ENCODE measurements around the gene GPR21.

GPR21 gene

DNA sequence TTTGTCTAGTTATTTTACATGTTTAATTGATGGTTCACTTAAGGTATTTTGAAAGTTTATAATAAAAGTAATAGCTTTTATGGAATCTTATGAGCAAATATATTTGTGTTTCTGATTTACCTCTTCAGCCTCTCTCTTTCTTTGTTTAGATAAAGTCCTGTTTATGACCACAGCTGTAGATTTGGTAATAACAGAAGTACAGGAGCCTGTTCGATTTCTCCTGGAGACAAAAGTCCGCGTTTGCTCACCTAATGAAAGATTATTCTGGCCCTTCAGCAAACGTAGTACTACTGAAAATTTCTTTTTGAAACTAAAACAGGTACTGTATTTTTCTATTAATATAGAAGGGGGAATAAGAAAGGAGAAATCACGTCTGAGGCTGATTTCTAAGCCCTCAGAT is 35.0 kb upstream of the GPR21 start:
- no peak overlapping the region for H3K27ac ChIP-seq
- TF ChIP-seq, protein P1, sequence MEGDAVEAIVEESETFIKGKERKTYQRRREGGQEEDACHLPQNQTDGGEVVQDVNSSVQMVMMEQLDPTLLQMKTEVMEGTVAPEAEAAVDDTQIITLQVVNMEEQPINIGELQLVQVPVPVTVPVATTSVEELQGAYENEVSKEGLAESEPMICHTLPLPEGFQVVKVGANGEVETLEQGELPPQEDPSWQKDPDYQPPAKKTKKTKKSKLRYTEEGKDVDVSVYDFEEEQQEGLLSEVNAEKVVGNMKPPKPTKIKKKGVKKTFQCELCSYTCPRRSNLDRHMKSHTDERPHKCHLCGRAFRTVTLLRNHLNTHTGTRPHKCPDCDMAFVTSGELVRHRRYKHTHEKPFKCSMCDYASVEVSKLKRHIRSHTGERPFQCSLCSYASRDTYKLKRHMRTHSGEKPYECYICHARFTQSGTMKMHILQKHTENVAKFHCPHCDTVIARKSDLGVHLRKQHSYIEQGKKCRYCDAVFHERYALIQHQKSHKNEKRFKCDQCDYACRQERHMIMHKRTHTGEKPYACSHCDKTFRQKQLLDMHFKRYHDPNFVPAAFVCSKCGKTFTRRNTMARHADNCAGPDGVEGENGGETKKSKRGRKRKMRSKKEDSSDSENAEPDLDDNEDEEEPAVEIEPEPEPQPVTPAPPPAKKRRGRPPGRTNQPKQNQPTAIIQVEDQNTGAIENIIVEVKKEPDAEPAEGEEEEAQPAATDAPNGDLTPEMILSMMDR (conservative IDR thresholded peaks at IDR 0.05; ENCODE audit: low read depth): no peak
- DNase-seq (ENCODE audit: low spot score): no peak
- CTCF ChIA-PET: no interaction called here
- POLR2A ChIA-PET (ENCODE audit: low non-redundant PET): no interaction called here

- CTCF ChIA-PET: no interaction called here
- no peak overlapping the region for H3K27ac ChIP-seq
- POLR2A ChIA-PET (ENCODE audit: low non-redundant PET): no interaction called here
- DNase-seq (ENCODE audit: low spot score): no peak
- TF ChIP-seq, protein P1 (conservative IDR thresholded peaks at IDR 0.05; ENCODE audit: low read depth): no peak
These were observed 32.9 kb upstream of the GPR21 start for GRCh38 chr9:123000371-123001068.

DNA sequence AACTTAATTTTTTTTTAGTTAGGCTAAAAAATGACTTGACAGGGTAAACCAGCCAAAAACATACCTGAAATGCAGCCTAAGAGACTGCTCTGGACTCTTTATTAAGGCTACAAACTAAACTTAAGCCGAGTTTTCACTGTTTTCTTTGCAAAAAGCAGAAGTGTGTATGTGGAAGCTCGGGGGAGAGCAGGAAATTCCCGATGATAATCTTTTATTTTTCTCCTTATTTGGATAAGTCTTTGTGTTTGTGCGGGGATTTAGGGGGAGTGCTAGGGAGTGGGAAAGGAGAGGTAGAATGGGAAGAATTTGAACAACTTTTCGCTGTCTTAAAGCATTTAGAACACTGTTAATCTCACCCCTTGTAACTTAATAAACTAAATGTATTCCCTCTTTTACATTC is 30.7 kb upstream of the GPR21 start:
- no peak overlapping the region for H3K27ac ChIP-seq
- no peak for DNase-seq (ENCODE audit: low spot score)
- ChIA-PET CTCF (no interaction called here), POLR2A (ENCODE audit: low non-redundant PET) (no interaction called here)
- TF ChIP-seq, protein P1 (conservative IDR thresholded peaks at IDR 0.05; ENCODE audit: low read depth): no peak

GRCh38 chr9:123003466-123003865 is 30.0 kb upstream of the GPR21 start:
- TF ChIP-seq, protein P1 (conservative IDR thresholded peaks at IDR 0.05; ENCODE audit: low read depth): no peak
- ChIA-PET CTCF (interaction anchor here (0.6 kb wide), 1 partner anchor 20 kb away, joined by 8 read pairs; no protein-coding TSS in a partner anchor), POLR2A (ENCODE audit: low non-redundant PET) (no interaction called here)
- no peak for DNase-seq (ENCODE audit: low spot score)
- no peak overlapping the region for H3K27ac ChIP-seq

DNA sequence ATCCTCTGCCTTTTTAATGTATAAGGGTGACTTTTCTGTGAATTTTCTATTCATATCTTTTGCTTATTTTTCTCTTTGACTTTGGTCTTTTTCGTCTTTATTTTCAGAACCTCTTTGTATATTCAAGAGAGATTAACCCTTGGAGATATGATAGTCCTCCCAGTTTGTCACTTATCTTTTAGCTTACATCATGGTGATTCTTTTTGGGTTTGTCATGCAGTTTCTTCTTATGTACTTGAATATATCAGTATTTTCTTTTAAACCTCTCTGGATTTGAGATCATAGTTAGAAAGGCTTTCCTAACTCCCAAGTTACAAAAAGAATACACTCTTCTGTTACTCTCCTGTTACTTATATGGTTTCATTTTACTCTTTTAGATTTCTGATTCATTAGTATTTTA is 27.5 kb upstream of the GPR21 start:
- no peak overlapping the region for H3K27ac ChIP-seq
- TF ChIP-seq, protein P1 (conservative IDR thresholded peaks at IDR 0.05; ENCODE audit: low read depth): no peak
- CTCF ChIA-PET: no interaction called here
- POLR2A ChIA-PET (ENCODE audit: low non-redundant PET): no interaction called here
- no peak for DNase-seq (ENCODE audit: low spot score)

DNA sequence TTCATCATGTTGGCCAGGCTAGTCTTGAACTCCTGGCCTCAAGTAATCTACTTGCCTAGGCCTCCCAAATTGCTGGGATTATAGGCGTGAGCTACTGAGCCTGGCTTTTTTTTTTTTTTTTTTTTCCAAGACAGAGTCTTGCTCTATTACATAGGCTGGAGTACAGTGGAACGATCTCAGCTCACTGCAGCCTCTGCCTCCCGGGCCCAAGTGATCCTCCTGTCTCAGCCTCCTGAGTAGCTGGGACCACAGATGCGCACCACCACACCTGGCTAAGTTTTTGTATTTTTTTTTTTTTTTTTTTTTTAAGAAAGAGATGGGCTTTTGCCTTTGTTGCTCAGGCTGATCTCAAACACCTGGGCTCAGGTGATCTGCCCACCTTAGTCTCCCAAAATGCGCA is 26.2 kb upstream of the GPR21 start:
- H3K27ac ChIP-seq: no peak overlapping the region
- POLR2A ChIA-PET (ENCODE audit: low non-redundant PET): no interaction called here
- TF ChIP-seq, protein P1 (conservative IDR thresholded peaks at IDR 0.05; ENCODE audit: low read depth): no peak
- DNase-seq (ENCODE audit: low spot score): no peak
- CTCF ChIA-PET: interaction anchor here (0.6 kb wide), 1 partner anchor 56 kb away, joined by 3 read pairs; no protein-coding TSS in a partner anchor

Measured in RWPE1 (cell line).